Pancreas (tissue), 10 donors: Measurements from ENCODE around the gene VAPA. TPM values are rescaled to one million over a fixed set of nuclear protein-coding genes. Genes with fewer than 3 reads are reported as not detected.

Experiments used
- ATAC-seq, 4 donors: fragments of 200-7000 bp; cut with Tn5 transposase; one replicate each; pipeline versions ENCODE4 v1.8.0 to v1.9.1; 2020; ENCODE audit warnings: mild to moderate bottlenecking in 4 of 4, moderate library complexity in 4 of 4
- DNase-seq, 6 donors: peaks; one replicate each; pipeline ENCODE4 v3.0.0-alpha.2; 2020
- FAIRE-seq: peaks from 2 replicates; lab custom pipeline; 2012; peaks lifted over from hg19 to GRCh38; lab: Jason Lieb, UNC
- H3K27ac ChIP-seq, 4 donors: fragments of 200-600 bp; sonication (generic); 1 replicate in 3 of 4; 2 replicates in 1 of 4; pipeline versions ENCODE4 v1.5.0 to v1.8.0; 2020
- H3K27me3 ChIP-seq, 4 donors: fragments of 200-600 bp; one replicate each; pipeline ENCODE4 v1.8.0; 2021
- H3K36me3 ChIP-seq, 3 donors: fragments of 200-600 bp; sonication (generic) in 1 of 3; one replicate each; pipeline versions ENCODE4 v1.5.0 to v1.8.0; 2020 to 2021
- H3K4me1 ChIP-seq, 3 donors: fragments of 200-600 bp; one replicate each; pipeline ENCODE4 v1.8.0; 2021
- H3K4me3 ChIP-seq, 4 donors: fragments of 200-600 bp; sonication (generic) in 2 of 4; one replicate each; pipeline versions ENCODE4 v1.5.0 to v1.8.0; 2020 to 2021
- H3K9me3 ChIP-seq, 4 donors: fragments of 200-600 bp; one replicate each; pipeline ENCODE4 v1.8.0; 2021
- WGBS, 2 donors: extraction: QIAGEN DNeasy Blood & Tissue Kit; methylation state at CpG; one replicate each; pipeline ENCODE4 v1.1.7; 2013; 5-methylcytosine and 5-hydroxymethylcytosine counted together
- intact Hi-C, 3 donors: fragments of 100-400 bp; cut with DNase I; formaldehyde crosslinking; loops; one replicate each; pipeline versions ENCODE4 v1.11.1 to v1.14.2; 2022
- polyA plus RNA-seq, 2 donors: library from polyadenylated mRNA; stranded (reverse); fragments of 200-250 nt; gene quantifications; one replicate each; pipeline ENCODE4 v1.2.3, GENCODE V29; 2013
- total RNA-seq, 6 donors: library from RNA; stranded (reverse); fragmentation: NEBNext Ultra II Directional in 4 of 6; extraction: Animal tissue kit (Norgen Biotek cat#: 25700) in 4 of 6; gene quantifications; one replicate each; pipeline versions ENCODE4 v1.2.1 to v1.2.4, GENCODE V29; 2021 to 2023
- TF ChIP-seq, protein P1 (sequence below), 4 donors: fragments of 200-600 bp; sonication (generic) in 3 of 4; IDR thresholded peaks; one replicate each; pipeline versions ENCODE4 v1.5.0 to v1.8.0; 2021; ENCODE audit warnings: antibody characterized with exemption in 4 of 4
- donor health status: healthy with polysubstance abuse.
- donor health status: DM: no; HTN: no; CAD: no; lungs with moderate emphysema.
- donor health status: DM: no; HTN: no; CAD: no.
- donor health status: control.
- donor health status: control.
- donor health status: Bipolar disorder and iron deficiency.
- donor health status: DM: yes; HTN: yes; CAD: no.
- donor health status: DM: no; HTN: no; CAD: no.
- donor health status: DM: no; HTN: no; CAD: no.
- donor health status: DM: yes; HTN: yes; CAD: no.

VAPA gene
- total and polyA plus RNA-seq, 8 donors = 33.5 to 117 (median 97.4) TPM

DNA sequence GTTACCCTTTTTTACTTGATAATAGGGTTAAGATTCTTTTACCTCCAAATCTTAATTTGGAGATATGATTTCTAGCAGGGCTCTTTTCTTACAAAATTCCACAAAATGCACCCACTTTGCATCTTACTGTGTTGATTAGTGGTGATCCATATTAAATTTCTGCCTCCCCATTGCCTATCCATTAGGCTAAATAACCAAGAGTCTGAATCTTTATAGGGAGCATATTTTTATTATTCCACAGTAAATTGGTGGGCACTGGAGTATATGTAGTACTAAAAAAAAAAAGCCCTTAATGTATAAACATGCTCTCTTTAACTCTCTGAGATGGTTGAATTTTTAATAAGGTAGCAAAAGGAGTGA, 36.2 kb upstream of the VAPA start:
- no peak for ATAC-seq
- intact Hi-C loops = no loop called here
- no peak for DNase-seq
- no peaks in the 10 kb centered on the region for H3K9me3 ChIP-seq
- peak overlapping the region in 2 of 4 donors; percentile 2 to 23 for H3K4me3 ChIP-seq
- no peaks in the 10 kb centered on the region for H3K36me3 ChIP-seq
- H3K4me1 ChIP-seq = peaks cover 6 to 12% (median 8%) of the 10 kb centered on the region in 3 donors
- TF ChIP-seq, protein P1, sequence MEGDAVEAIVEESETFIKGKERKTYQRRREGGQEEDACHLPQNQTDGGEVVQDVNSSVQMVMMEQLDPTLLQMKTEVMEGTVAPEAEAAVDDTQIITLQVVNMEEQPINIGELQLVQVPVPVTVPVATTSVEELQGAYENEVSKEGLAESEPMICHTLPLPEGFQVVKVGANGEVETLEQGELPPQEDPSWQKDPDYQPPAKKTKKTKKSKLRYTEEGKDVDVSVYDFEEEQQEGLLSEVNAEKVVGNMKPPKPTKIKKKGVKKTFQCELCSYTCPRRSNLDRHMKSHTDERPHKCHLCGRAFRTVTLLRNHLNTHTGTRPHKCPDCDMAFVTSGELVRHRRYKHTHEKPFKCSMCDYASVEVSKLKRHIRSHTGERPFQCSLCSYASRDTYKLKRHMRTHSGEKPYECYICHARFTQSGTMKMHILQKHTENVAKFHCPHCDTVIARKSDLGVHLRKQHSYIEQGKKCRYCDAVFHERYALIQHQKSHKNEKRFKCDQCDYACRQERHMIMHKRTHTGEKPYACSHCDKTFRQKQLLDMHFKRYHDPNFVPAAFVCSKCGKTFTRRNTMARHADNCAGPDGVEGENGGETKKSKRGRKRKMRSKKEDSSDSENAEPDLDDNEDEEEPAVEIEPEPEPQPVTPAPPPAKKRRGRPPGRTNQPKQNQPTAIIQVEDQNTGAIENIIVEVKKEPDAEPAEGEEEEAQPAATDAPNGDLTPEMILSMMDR (IDR thresholded peaks at IDR 0.05) = no peak
- H3K27ac ChIP-seq = peak overlapping the region in 3 of 4 donors; percentile 5 to 63 (median 55)
- H3K27me3 ChIP-seq = no peaks in the 10 kb centered on the region
- no peak for FAIRE-seq

DNA sequence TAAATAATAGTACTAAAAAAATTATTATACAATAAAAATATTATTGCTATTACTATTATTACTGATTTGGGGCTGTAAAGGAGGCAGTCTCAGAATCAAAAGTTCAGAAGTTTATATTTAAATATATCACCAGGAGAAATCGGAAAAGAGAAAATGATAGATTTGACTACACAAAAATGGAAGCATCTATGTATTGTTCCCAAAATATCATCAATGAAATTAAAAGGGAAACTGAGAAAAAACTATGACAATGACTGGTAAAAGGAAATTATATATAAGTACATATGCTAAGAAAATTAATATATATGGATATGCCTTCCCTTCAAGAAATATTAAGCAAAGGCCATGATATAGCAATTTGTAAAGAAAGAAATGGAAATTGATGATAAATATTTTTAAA, 35.7 kb upstream of the VAPA start:
- ATAC-seq (no peak), DNase-seq (no peak), FAIRE-seq (no peak)
- Histone ChIP-seq H3K36me3 (no peaks in the 10 kb centered on the region), H3K4me1 (peaks cover 6 to 12% (median 8%) of the 10 kb centered on the region in 3 donors), H3K27me3 (no peaks in the 10 kb centered on the region), H3K27ac (no peak overlapping the region), H3K9me3 (no peaks in the 10 kb centered on the region), H3K4me3 (no peak overlapping the region)
- TF ChIP-seq, protein P1 (IDR thresholded peaks at IDR 0.05) = no peak
- 100% methylated on average over 1 of the region's 1 CpG for WGBS, 2 donors
- intact Hi-C loops = no loop called here

DNA sequence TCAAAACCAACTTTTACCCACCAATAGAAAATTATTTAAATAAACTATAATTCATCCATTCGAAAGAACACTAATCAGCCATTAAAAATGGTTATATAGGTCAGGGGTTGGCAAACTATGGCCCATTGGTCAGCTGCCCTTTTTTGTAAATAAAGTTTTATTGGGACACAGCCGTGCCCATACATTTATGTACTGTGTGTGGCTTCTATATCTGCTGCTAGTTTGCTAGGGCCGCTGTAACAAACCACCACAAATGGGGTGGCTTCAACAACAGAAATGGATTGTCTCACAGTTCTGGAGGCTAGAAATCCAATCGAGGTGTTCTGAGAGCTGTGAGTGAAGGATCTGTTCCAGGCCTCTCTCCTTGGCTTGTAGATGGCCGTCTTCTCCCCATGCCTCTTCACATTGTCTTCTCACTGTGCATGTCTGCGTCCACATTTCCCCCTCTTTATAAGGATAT, 35.0 kb upstream of the VAPA start:
- FAIRE-seq = no peak
- WGBS, 2 donors = 94 to 95% methylated on average over 6 of the region's 6 CpGs
- ATAC-seq = no peak

DNA sequence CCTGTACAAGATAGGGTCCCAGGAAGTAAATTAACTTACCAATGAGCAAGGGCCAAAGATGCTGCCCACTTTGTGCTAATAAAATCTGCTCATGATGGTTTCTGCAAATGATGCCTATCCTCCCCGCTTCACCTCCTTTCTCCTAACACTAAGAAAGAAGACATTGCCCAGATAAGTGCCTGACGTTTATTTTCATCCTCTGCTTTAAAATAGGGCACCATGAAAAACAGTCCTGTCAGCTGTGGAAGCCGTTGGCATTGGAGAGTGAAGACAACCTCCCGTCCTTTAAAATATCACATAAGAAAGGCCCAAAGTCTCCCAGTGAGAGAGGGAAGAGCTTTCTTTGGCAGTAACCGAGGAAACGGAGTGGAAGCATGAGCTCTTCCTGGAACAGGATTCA, 29.7 kb upstream of the VAPA start:
- intact Hi-C loops = no loop called here
- Histone ChIP-seq H3K4me1 (no peaks in the 10 kb centered on the region), H3K27ac (no peak overlapping the region), H3K9me3 (no peaks in the 10 kb centered on the region), H3K36me3 (no peaks in the 10 kb centered on the region), H3K27me3 (no peaks in the 10 kb centered on the region), H3K4me3 (no peak overlapping the region)
- 74 to 79% methylated on average over 6 of the region's 6 CpGs for WGBS, 2 donors
- TF ChIP-seq, protein P1 (IDR thresholded peaks at IDR 0.05) = no peak
- FAIRE-seq = no peak
- no peak for DNase-seq
- ATAC-seq = no peak

More for the DNA sequence above, 35.0 kb upstream of the VAPA start:
- Histone ChIP-seq H3K9me3 (no peaks in the 10 kb centered on the region), H3K36me3 (no peaks in the 10 kb centered on the region), H3K4me1 (peaks cover 6 to 12% (median 8%) of the 10 kb centered on the region in 3 donors), H3K4me3 (no peak overlapping the region), H3K27me3 (no peaks in the 10 kb centered on the region), H3K27ac (no peak overlapping the region)
- DNase-seq = no peak
- intact Hi-C loops = no loop called here
- TF ChIP-seq, protein P1 (IDR thresholded peaks at IDR 0.05) = no peak

DNA sequence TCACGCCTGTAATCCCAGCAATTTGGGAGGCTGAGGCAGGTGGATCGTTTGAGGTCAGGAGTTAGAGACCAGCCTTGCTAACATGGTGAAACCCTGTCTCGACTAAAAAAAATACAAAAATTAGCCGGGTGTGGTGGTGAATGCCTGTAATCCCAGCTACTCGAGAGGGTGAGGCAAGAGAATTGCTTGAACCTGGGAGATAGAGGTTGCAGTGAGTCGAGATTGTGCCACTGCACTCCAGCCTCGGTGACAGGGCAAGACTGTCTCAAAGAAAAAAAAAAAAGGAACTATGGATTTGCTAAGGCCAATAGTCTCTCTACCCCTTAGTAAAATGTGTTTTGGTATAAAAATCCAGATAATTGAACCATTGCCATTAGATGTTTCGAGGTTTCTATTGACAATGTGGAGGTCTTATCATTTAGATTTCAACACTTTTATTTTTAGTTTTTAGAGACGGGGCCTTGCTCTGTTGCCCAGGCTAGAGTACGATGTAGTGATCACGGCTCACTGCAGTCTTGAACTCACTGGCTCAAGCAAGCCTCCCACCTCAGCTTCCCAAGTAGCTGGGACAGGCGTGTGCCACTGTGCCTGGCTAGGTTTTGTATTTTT, 29.2 kb upstream of the VAPA start:
- ATAC-seq = no peak
- H3K4me1 ChIP-seq = no peaks in the 10 kb centered on the region
- H3K9me3 ChIP-seq = no peaks in the 10 kb centered on the region
- intact Hi-C loops = no loop called here
- FAIRE-seq = no peak
- H3K4me3 ChIP-seq = no peak overlapping the region
- no peak overlapping the region for H3K27ac ChIP-seq
- no peaks in the 10 kb centered on the region for H3K27me3 ChIP-seq
- no peaks in the 10 kb centered on the region for H3K36me3 ChIP-seq
- TF ChIP-seq, protein P1 (IDR thresholded peaks at IDR 0.05) = no peak
- no peak for DNase-seq
- 71 to 77% methylated on average over 12 of the region's 12 CpGs for WGBS, 2 donors
